ENCODE data around the gene NSUN3.
"Not testable (repeated sequence)": the region's sequence is repeated elsewhere in the genome, so short reads cannot be mapped to it uniquely, and the experiment has no call there.

NSUN3 gene

DNA sequence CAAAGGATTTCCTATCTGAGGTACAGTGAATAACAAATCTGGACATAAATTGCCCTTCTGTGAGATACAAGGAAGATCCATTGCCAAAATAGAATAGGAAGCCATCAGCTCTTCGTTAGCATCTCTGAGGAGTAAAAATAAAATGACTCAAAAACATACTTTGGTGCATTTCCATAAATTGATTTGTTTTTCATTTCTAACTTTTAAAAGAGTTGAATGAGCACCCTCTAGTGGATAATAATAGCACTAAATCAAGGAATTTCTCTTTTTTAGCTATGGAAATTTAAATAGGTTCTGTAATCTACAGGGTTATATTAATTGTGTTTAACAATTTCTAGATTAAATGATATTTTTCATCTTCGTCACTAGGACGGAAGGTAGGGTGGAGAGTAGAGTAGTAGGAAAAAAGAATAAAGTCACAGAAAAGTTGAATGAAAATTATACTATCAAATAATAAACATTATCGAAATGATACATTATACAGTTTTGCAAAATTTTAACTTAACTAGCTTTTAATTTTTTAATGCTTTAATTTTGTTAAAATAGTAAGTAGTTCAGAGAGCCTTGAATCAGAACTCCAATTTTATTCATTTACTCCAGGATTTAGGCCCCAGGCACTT lies 6.4 kb downstream of the NSUN3 start:
- DNase-seq = peak; percentile 67

DNA sequence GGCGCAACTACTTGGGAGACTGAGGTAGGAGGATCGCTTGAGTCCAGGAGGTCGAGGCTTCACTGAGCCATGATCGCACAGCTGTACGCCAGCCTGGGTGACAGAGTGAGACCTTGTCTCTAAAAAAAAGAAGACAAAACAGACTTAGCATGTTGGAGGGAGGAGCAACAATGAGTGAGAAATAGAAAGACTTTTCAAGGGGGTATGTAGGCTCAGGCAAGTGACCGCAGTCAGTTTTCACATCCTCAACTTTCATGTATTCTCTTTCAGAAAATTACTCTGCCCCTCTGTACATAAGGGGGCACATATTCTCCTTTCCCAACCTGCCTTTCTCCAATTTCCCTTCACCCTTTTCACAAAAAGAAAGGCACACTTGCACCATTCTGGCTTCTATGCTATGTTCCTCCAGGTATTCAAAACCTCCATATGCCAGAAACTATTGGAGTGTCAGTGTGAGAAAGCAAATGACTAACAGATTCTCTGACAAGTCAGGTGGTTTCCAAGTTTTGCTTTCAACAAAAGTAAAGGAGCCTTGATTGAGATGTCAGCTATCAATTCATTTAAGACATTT lies 7.6 kb downstream of the NSUN3 start:
- DNase-seq = no peak

DNA sequence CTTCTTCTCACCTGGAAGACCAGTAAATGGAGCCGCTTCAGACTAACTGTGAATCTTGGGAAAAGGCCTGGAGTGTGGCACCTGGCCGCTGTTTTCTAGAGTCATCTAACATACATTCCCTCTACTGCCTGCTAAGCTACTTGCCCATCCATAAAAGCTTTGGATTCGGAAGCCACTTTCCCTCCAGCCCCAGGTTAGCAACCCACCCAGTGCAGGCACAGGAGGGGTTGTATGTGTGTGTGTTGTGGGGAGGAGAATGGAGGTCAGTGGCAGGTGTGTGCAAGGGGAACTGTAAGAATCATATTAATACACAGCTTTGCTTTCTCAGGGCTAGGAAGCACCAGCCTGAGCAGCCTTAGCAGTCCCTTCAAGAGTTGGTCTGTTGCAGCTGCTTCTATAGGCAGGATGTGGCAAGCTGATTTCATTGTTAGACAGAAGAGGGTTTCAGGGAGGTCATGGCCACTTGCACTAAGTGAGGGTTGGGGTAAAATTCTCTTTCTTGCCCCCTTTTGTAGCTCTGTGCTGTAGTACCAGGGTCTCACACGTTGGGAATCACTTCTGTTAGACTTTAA lies 8.9 kb downstream of the NSUN3 start:
- DNase-seq = no peak

DNA sequence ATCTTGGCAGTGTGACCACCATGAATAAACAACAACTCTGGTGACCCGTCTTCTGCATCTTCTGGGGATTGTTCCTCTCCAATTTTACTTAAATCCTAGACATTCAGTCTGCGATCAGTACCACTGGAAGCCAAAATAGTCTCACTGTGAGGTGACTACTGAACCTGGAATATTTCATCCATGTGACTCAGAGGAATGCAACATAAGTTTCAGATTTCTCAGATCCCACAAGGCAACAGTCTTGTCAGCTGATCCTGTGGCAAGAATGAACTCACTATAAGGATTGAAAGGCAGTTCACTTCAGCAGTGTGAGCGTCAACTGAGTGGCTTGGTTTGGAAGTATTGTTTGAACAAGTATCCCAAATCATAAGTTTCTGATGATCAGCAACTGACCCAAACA lies 13.2 kb downstream of the NSUN3 start:
- DNase-seq = no peak

DNA sequence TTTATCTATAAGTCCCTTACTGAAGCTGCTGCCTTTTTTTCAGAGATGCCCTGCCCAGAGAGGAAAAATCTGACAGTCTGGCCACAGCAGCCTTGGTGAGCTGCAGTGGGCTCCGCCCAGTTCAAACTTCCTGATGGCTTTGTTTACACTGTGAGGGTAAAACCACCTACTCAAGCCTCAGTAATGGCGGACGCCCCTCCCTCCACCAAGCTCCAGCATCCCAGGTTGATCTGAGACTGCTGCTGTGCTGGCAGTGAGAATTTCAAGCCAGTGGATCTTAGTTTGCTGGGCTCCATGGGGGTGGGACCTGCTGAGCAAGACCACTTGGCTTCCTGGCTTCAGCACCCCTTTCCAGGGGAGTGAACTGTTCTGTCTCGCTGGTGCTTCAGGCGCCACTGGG lies 17.7 kb downstream of the NSUN3 start:
- DNase-seq = peak; percentile 24

DNA sequence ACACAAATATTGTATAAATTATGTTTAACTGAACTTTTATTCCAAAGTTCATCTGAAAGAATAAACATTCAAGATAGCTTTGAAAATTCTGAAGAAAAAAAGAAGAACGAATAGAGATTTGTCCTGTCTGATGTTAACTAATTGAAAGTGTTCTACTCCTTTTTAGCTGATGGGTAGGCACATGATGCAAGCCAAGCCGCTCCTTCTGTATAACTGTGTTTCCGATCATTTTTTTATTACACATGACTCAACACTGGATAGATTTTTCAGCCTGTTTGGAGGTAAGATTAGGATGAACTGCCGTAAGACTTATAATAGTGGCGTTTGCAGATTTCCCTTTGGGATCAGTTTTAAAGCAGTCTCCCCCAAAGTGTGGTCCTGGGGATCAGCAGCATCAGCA lies 19.0 kb downstream of the NSUN3 start:
- DNase-seq = no peak

DNA sequence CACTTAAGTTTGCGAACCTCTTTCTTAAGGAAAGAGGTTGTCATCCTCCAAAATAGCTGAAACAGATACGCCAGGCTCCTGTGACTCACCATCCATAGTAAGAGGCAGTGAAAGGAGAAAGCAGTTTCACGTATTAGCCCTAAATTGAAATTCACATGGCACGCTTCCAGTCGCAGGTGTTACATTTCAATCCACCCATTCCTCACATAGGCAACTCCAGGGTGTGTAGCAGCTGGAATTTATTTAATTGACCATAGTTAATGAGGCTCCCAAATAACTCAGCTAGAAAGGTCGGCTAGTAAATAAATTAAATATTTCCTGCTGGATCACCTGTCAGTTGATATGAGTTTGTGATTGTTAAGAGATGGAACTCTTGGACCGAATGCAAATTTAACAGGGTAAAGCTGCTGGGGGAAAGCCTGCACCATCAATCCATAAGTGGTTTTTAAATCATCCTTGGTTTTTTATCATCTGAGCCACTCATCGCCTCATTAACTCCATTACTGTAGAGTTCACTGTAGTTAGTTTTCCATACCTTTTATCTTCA lies 19.6 kb downstream of the NSUN3 start:
- DNase-seq = no peak

DNA sequence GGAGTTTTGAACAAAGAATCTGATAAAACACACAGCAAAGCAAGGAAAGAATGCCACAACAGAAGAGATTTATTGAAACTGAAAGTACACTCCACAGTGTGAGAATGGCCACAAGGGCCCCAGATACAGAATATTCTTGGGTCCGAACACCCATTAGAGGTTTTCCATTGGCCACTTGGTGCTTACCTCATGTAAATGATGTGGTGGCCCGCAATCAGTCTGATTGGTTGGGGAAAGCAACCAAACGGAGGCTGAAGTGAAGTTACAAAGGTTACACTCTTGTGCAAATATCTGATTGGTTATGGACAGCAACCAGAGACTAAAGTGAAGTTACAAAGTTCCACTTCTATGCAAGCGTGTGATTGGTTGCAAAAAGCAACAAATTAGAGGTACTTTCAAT lies 20.4 kb downstream of the NSUN3 start:
- DNase-seq = no peak

DNA sequence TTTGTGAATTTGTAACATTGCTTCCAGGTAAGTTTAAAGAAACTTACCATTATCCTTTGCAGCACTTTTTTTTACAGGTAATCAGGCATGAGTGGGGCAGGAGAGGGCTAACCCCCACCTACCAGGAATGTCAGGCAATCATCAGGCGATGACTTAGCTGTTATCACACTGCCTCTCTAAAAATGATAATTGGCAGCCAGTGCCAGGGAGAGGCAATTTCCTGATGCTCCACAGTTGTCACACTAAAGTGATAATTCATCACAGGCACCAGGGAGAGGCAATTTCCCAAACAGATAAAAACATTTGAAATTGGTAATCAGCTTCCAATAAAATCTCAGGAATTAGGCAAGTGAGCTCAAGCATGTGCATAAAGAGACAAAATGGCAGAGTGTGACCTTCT lies 26.3 kb downstream of the NSUN3 start:
- no peak for DNase-seq

DNA sequence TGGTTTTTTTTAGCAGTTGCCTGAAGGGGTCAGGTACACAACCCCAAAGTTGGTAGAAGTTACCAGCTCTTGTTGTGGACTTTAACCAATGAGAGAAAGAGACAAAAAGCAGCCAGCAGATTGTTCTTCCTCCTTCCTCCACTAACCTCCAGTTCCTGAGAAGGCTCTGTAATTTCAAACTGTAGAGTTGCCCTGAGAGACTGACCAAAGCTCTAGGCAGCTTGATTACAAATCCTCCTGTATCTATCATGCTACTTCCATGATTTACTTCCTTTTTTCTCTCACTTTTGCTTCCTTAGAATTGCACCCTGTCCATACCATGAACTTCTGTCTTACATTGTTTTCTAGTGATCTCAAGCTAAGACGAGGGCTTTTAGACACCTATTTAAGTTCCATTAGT lies 29.2 kb downstream of the NSUN3 start:
- peak; percentile 17 for DNase-seq

DNA sequence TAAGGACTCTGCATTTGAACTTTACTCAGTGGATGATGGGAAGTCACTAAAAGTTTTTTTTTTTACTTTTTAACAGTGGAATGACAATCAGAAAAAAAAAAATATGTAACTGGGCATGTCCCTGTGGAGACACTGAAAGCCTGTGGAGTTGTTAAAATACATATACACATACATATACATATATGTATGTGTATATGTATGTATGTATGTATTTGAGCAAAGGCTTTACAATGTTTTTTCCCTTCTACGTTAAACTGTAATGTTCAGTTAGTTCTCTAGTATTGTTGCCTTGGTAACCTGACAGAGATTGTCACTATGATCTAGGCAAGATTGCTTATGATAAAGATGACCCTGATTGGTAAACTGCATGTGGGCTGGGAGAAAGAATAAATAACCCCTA lies 30.3 kb downstream of the NSUN3 start:
- no peak for DNase-seq

DNA sequence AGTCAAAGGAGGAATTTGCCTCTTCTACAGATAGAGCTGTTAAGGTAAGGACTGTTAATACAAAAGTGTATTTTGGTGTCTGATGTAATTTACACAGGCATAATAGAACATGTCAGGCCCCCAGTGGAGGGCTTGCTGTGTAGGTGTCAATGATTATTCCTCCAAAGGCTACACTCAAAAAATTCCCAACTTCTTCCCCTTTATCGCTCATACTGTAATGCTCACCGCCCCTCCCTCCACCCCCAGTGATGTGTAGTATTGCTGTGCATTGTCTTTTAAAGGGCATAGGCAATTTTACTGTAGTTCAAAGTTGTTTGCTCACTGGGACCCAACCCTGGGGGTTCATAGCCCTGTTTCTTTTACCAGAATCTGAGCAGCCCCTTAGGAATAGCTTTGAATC lies 32.2 kb downstream of the NSUN3 start:
- no peak for DNase-seq

DNA sequence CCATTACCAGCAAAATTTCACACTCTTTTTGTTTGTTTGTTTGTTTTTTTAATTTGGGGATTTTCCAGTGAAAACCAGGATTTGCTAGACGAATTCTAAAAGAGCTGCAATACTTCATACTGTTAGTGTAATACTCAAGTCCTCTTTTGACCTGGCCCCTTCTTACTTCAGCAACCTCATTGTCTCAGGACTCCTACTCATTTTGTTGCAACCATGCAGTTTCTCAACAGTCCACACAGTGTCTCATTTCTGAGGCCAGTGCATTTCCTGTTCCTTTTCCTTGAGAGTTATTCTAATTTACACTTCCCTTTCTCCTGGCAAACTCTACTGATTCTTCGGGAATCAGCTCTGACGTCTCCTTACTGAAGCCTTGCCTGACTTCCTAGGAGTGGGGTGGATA lies 35.6 kb downstream of the NSUN3 start:
- peak; percentile 53 for DNase-seq

DNA sequence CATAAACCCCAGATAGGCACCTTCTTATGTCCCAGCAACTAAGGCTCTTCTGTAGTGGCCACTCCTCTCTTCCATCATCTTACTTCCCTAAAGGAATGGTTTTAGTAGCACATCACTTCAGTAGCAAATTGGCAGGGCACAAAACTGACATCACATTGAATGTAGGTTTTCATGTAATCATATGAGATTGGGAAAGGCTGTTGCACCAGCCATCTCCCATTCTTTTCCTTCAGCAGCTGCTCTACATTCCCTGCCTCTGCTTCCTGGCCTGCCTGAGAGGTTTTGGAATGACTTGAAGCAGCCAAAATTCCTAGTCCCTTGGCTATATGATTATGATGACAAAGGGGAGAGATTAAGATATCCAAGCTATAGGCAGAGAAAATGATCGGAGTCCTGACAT lies 36.5 kb downstream of the NSUN3 start:
- no peak for DNase-seq

DNA sequence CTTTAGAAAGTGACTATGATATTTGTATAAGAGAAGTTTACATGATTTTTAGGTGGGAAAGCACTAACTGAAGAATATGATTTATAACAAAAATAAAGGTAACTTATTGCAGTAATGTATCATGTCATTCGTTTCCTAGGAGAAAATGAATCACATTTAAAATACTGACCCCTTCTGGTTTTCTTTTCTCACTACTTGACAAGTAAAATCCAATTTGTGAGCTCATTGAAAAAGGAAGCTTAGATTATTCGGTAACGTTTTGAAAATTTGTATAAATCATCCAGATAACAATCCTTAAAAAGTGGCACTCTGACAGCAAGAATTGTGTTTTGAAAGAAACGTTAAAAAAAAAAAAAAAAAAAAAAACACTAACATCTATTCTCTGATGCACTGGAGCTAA lies 39.0 kb downstream of the NSUN3 start:
- DNase-seq = peak; percentile 45

DNA sequence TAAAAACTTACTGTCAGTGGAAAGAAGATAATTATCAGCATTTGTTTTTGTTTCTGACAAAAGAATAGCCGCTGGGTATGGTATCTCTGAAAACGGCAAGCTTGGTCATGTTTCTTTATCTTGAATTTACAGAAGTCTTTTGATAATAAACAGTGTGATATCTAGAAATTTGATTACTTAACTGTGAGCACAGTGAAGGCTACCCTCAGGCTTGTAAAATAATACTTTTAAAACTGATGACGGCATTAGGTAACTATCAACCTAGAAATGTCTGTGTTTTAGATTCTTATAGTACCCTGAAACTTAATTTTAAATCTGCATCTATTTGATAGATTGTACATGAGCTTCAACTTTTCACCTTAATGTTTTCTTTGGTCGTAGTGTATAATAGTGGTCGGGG lies 43.4 kb downstream of the NSUN3 start:
- peak; percentile 27 for DNase-seq

DNA sequence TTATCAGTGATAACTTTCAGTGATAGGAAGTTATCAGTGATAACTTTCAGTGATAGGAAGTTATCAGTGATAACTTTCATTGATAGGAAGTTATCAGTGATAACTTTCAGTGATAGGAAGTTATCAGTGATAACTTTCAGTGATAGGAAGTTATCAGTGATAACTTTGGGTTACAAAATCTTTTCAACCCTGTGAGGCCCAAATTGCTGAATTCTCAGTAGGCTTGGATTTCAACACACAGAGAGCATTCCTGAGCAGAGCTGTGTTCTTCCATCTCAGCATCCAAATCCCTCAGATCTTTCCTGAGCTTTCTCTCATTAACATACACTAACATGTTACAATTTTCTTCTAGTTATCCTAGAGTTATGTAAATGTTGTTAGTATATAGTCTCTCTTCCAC lies 47.4 kb downstream of the NSUN3 start:
- DNase-seq = not testable (repeated sequence)

DNA sequence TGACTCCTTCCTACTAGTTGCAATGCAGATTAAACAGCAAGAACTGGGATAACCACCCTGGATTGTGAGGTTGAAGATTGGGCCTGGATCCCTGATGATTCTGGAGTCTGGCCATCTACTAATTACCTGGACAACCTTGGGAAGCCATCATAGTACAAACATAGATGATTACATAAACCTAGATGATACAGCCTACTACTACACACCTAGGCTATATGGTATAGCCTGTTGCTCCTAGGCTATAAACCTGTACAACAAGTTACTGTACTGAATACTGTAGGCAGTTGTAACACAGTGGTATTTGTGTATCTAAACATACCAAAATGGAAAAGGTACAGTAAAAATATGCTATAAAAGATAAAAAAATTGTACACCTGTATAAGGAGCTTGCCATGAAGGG lies 48.0 kb downstream of the NSUN3 start:
- no peak for DNase-seq

DNA sequence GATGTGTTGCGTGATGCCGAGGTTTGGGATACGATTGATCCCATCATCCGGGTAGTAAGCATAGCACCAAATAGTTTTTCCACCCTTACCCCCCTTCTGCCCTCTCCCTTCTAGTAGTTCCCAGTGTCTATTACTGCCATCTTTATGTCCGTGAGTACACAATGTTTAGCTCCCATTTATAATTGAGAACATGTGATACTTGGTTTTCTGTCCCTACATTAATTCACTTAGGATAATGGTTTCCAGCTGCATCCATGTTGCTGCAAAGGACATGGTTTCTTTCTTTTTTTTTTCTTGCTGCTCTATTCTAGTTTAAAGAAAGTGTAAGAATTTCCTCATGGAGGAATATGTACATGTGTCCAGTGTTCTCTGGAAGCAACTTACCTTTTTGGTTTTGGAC lies 51.8 kb downstream of the NSUN3 start:
- no peak for DNase-seq

DNA sequence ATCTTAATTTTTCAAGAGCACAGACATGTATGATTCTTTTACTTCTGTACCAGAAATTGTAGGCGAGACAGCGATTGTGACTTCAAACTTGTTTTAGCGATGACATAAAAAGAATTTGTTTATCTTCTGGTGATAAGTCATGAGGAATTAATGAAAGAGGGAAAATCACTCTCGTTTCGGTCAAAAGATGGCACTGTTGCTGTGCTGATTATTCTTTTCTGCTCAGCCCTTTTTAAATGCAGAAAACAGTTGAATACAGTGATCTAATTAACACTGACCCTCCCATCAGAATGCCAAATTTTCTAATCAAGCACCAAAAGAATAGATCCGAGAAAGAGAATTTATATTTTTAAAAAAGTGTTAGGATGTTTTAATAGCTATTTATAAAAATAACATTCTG lies 52.6 kb downstream of the NSUN3 start:
- peak; percentile 64 for DNase-seq

DNA sequence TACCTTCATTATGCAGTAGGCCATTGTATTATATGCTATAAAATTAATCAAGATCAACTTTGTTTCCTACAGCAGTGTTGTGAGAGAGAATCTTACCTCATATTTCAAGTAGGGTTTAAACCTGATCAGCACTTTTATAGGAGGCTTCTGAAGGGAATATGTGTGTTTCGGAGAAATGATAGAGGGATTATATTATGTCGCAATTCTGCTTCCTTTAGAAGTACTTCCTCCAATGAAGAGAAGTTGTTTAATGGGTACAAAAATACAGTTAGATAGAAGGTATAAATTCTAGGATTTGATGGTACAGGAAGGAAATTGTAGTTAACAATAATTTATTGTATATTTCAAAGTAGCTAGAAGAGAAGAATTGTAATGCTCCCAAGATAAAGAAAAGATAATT lies 54.9 kb downstream of the NSUN3 start:
- peak; percentile 20 for DNase-seq

DNA sequence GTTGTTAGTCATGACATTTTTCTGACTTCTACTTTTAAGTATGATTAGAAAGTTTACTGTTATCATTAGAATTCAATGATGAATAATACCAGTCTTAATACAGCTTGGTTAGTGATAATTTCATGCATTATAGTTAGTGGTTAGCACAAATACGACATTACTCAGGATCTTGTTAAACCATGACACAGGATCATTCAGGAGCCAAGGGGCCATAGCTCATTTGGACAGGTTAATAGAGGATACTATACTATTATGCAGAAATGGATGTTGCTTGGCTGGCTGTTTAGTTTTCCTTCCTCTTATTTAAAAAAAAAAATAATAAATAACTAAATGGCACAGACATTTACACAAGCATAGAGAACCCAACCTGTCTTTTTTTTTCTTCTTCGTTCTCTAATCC lies 55.5 kb downstream of the NSUN3 start:
- no peak for DNase-seq

DNA sequence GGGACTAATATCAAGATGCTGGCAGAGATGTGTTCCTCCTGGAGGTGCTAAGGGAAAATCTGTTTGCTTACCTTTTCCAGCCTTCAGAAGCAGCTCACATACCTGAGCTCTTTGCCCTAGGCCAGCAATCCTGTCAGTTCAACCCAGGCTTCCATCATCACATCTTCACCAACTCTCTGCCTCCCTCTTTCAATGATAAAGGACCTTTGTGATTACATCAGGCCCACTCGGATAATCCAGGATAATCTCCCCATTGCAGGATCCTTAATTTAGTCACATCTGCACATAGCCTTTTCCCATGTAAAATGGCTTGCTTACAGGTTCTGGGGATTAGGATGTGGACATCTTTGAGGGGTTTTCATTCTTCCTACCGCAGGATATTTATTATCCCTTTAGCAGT lies 58.3 kb downstream of the NSUN3 start:
- DNase-seq = no peak

DNA sequence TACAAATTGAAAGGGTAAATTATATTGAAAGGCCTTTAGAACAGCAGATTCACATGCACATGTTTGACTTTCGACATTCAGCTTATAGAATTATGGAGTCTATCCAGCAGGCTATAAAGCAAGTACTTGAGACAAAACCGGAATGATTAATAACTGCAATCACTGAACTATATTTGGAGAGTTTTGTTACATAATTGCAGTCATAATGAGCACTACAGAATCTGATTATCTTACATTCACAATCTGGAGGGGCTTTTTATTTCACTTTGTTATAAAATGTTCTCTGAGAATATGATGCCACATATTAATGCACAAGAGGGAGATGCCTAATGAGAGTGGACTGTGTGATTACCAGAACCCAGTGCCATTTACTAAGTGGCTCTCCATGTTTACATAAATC lies 64.3 kb downstream of the NSUN3 start:
- no peak for DNase-seq

DNA sequence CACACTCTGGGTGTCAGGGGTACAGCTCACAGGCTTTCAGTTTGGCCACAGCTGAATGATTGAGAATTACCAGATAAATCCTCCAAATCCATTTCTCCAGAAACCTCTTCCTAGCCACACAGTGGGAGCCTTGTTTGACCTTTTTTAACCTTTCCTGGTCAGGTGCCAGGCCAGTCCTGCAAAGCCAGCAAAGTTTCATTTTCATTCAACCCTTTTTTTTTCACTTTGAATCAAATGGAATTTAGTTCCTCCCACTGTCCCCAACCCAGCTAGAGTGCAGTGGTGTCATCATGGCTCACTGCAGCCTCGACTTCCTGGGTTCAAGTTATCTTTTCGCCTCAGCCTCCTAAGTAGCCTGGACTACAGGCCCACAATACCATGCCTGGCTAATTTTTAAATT lies 67.8 kb downstream of the NSUN3 start:
- DNase-seq = no peak

All from hematopoietic multipotent progenitor cell treated with erythropoietin and hydrocortisone succinate and interleukin-3 and kit ligand, for 4 days (in vitro differentiated cells).